HepG2 (cell line): ENCODE measurements around the gene EGFL8.

ENCODE experiments used
- CHD4 ChIP-seq: fragments of 200-600 bp; sonication (generic); IDR thresholded peaks from 2 replicates; pipeline ENCODE4 v1.7.0; 2017; ENCODE audit warnings: mild to moderate bottlenecking, low read length, borderline replicate concordance
- CTCF ChIP-seq: sonication (generic); formaldehyde crosslinking; IDR thresholded peaks from 2 replicates; pipeline ENCODE4 v1.5.0; 2020; ENCODE audit warnings: mild to moderate bottlenecking, missing genetic modification reagents, moderate library complexity
- ELF1 ChIP-seq: sonication (generic); formaldehyde crosslinking; IDR thresholded peaks from 2 replicates; pipeline ENCODE4 v1.4.0; 2020; ENCODE audit warnings: missing genetic modification reagents
- EP300 ChIP-seq, 3 experiments: sonication (generic) in 1 of 3; formaldehyde crosslinking in 1 of 3; IDR thresholded peaks; 2 replicates each; pipeline versions ENCODE4 v1.5.1 to v1.6.1; 2011 to 2020; ENCODE audit warnings: low read depth in 2 of 3, low read length in 2 of 3, borderline replicate concordance in 1 of 3, improper control_type of control experiment in 1 of 3, mild to moderate bottlenecking in 1 of 3, missing genetic modification reagents in 1 of 3, moderate library complexity in 1 of 3
- FOXP1 ChIP-seq, 2 experiments: fragments of 450-650 bp in 1 of 2; IDR thresholded peaks; 2 replicates each; pipeline ENCODE4 v1.6.1; 2017 to 2018; ENCODE audit warnings: antibody characterized with exemption in 1 of 2
- ZZZ3 ChIP-seq: sonication (generic); formaldehyde crosslinking; IDR thresholded peaks from 2 replicates; pipeline ENCODE4 v1.4.0; 2020; ENCODE audit warnings: missing genetic modification reagents, mild to moderate bottlenecking, borderline replicate concordance
- TF ChIP-seq, protein P1 (sequence below): sonication (generic); formaldehyde crosslinking; IDR thresholded peaks from 2 replicates; pipeline ENCODE4 v1.8.0; 2022; ENCODE audit warnings: mild to moderate bottlenecking, missing genetic modification reagents; ENCODE audit not compliant: insufficient replicate concordance
- TF ChIP-seq, protein P2 (sequence below): sonication (generic); formaldehyde crosslinking; IDR thresholded peaks from 2 replicates; pipeline ENCODE4 v1.4.0; 2020; ENCODE audit warnings: missing genetic modification reagents

DNA sequence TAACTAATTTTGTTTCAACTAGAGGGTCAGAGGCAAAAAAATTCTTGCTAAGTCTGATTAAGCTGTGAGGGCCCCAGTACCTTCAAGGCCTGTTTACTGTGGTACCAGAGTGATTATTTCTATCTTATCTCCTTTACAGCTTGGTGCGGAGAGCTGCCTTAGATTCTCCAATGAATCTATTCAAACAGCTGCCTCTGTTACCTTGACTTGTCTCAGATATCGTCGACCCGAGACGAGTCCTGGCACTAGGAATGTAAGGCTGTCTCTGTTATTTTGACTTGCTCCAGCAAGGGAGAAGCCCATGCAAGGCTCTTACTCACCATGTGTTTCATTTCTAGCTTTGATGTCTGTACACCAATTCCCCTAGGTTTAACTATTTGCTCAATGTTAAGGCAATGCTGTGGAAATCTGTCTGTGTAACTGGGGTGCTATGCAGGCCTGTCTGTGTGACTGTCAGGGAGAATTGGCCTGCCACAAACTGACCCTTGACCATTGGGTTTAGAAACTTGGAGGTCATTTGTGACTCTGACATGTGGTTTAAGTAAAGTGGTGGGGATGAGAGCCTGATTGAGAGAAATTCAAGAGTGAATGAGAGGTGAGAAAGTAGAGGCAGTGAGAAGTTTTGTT is 23.9 kb upstream of the EGFL8 start:
- TF ChIP-seq FOXP1 (IDR thresholded peaks at IDR 0.05) (no peak), FOXP1 (CRISPR knock-in tag; IDR thresholded peaks at IDR 0.05) (no peak), CTCF (CRISPR knock-in tag) (no peak), ELF1 (CRISPR knock-in tag) (no peak), CHD4 (no peak), EP300 (IDR thresholded peaks at IDR 0.05; ENCODE audit: low read depth in 2 of 2, low read length in 2 of 2) (no peak), EP300 (CRISPR knock-in tag; IDR thresholded peaks at IDR 0.05; ENCODE audit: borderline replicate concordance) (no peak), ZZZ3 (CRISPR knock-in tag) (no peak)
- TF ChIP-seq, protein P1, sequence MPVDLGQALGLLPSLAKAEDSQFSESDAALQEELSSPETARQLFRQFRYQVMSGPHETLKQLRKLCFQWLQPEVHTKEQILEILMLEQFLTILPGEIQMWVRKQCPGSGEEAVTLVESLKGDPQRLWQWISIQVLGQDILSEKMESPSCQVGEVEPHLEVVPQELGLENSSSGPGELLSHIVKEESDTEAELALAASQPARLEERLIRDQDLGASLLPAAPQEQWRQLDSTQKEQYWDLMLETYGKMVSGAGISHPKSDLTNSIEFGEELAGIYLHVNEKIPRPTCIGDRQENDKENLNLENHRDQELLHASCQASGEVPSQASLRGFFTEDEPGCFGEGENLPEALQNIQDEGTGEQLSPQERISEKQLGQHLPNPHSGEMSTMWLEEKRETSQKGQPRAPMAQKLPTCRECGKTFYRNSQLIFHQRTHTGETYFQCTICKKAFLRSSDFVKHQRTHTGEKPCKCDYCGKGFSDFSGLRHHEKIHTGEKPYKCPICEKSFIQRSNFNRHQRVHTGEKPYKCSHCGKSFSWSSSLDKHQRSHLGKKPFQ: no peak
- TF ChIP-seq, protein P2, sequence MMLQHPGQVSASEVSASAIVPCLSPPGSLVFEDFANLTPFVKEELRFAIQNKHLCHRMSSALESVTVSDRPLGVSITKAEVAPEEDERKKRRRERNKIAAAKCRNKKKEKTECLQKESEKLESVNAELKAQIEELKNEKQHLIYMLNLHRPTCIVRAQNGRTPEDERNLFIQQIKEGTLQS: no peak
